ENCODE measurements around the gene SPNS2.

DNA sequence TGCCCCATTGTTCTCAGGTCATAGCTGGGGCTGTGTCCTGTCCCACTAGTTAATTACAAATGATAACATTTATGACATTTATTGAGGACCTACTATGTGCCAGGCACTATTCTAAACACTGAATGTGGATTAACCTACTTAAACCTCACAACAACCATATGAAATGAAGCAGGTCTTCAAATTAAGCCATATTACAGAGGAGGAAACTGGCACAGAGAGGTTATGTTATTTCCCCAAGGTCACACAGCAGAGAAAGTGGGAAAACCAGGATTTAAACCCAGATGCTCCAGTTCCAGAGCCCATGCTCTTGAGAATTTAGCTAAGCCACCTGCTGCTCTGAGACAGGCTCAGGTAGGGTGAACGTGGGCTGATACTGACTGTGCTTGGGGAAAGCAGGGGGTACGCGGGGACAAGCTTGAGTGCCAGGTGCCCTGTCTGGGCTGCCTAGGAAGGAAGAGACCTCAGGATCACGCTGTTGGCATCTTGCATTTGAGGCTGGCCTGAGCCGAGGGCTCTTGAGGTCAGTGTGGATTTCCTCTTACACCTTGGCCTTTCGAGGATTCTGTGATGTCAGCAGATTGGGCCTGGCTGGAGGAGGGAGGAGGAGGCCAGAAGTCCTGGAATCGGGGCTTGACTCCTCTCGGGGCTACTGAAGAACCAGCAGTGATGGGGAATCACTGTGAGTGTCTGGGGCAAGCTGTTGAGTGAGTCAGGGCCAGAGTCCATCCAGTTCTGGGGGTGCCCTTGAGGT is 8.9 kb downstream of the SPNS2 start:
- TF ChIP-seq, protein P1, sequence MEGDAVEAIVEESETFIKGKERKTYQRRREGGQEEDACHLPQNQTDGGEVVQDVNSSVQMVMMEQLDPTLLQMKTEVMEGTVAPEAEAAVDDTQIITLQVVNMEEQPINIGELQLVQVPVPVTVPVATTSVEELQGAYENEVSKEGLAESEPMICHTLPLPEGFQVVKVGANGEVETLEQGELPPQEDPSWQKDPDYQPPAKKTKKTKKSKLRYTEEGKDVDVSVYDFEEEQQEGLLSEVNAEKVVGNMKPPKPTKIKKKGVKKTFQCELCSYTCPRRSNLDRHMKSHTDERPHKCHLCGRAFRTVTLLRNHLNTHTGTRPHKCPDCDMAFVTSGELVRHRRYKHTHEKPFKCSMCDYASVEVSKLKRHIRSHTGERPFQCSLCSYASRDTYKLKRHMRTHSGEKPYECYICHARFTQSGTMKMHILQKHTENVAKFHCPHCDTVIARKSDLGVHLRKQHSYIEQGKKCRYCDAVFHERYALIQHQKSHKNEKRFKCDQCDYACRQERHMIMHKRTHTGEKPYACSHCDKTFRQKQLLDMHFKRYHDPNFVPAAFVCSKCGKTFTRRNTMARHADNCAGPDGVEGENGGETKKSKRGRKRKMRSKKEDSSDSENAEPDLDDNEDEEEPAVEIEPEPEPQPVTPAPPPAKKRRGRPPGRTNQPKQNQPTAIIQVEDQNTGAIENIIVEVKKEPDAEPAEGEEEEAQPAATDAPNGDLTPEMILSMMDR (IDR thresholded peaks at IDR 0.05) = no peak
- no peak for TF ChIP-seq EP300 (IDR thresholded peaks at IDR 0.05; ENCODE audit: borderline replicate concordance in 1 of 2, low read depth in 1 of 2, low read length in 1 of 2)
- no peak for TF ChIP-seq GATA2 (CRISPR knock-in tag; IDR thresholded peaks at IDR 0.05)
- TF ChIP-seq JUND (IDR thresholded peaks at IDR 0.05) = no peak

Data from SK-N-SH (cell line).